HepG2 (cell line): ENCODE data around the gene CR1. TPM values are rescaled to one million over a fixed set of nuclear protein-coding genes. Genes with fewer than 3 reads are reported as not detected.
"Not testable (repeated sequence)": the region's sequence is repeated elsewhere in the genome, so short reads cannot be mapped to it uniquely, and the experiment has no call there.

Experiments used
- ATAC-seq: fragments of 200-7000 bp; cut with Tn5 transposase; 3 replicates; pipeline ENCODE4 v1.9.1; 2020; ENCODE audit warnings: mild to moderate bottlenecking, moderate library complexity
- BruUV-seq: library from RNA; stranded (reverse); fragments of 400-500 nt; replicated peaks from 2 replicates; lab custom pipeline; 2021; lab: Mats Ljungman, UMichigan
- CTCF ChIA-PET: fragments of 300-600 bp; formaldehyde crosslinking; extraction: SDS; loops from one replicate; lab custom pipeline; 2021; ENCODE audit warnings: low total read pairs, inconsistent platforms, low intra/inter-chr PET ratio; lab: Yijun Ruan, JAX
- POLR2A ChIA-PET: fragments of 350-600 bp; sonication (Branson Sonifier 250); formaldehyde crosslinking; loops from one replicate; lab custom pipeline; 2020; ENCODE audit warnings: antibody characterized with exemption, inconsistent platforms; lab: Yijun Ruan, JAX
- DNase-seq: peaks from one replicate; pipeline ENCODE4 v3.0.0-alpha.2; 2015; ENCODE audit warnings: low spot score
- FAIRE-seq: peaks from 3 replicates; lab custom pipeline; 2011; peaks lifted over from hg19 to GRCh38; lab: Jason Lieb, UNC
- H2AFZ ChIP-seq: one replicate; pipeline ENCODE4 v1.6.1; 2011; ENCODE audit warnings: low read length, inconsistent platforms
- H3K27ac ChIP-seq: fragments of 300-600 bp; 3 replicates; pipeline ENCODE4 v1.8.0; 2011; ENCODE audit warnings: mixed run types, mild to moderate bottlenecking, mixed read lengths, low read length, inconsistent platforms; ENCODE audit not compliant: insufficient read depth; ENCODE audit errors: extremely low read length
- H3K27me3 ChIP-seq, 2 experiments: fragments of 200-600 bp in 1 of 2; 2 replicates in 1 of 2; 3 replicates in 1 of 2; pipeline versions ENCODE4 v1.6.0 to v1.8.0; 2011; ENCODE audit warnings: low read length in 2 of 2, mild to moderate bottlenecking in 2 of 2, moderate library complexity in 2 of 2, inconsistent platforms in 1 of 2; ENCODE audit not compliant: insufficient read depth in 2 of 2, control insufficient read depth in 1 of 2
- H3K36me3 ChIP-seq, 2 experiments: fragments of 200-600 bp in 1 of 2; replicated peaks in 1 of 2; 2 replicates in 1 of 2; 3 replicates in 1 of 2; pipeline versions ENCODE4 v1.5.1 to v1.8.0; 2011; ENCODE audit warnings: low read length in 2 of 2, inconsistent platforms in 1 of 2; ENCODE audit not compliant: insufficient read depth in 2 of 2, control insufficient read depth in 1 of 2
- H3K4me1 ChIP-seq: 2 replicates; pipeline ENCODE4 v1.5.1; 2012; ENCODE audit warnings: low read length, inconsistent platforms; ENCODE audit not compliant: insufficient read depth
- H3K4me2 ChIP-seq: 2 replicates; pipeline ENCODE4 v1.6.0; 2011; ENCODE audit warnings: low read depth, low read length, inconsistent platforms
- H3K4me3 ChIP-seq, 3 experiments: fragments of 200-600 bp in 1 of 3; sonication (generic), shearing (Covaris generic) in 1 of 3; replicated peaks in 1 of 3; 2 replicates each; pipeline ENCODE4 v1.5.1; 2011 to 2016; ENCODE audit warnings: low read length in 3 of 3, inconsistent platforms in 2 of 3, low read depth in 2 of 3, mild to moderate bottlenecking in 2 of 3, control low read depth in 1 of 3, mixed read lengths in 1 of 3; ENCODE audit not compliant: insufficient read depth in 1 of 3
- H3K79me2 ChIP-seq: one replicate; pipeline ENCODE4 v1.6.1; 2011; ENCODE audit warnings: low read length, inconsistent platforms; ENCODE audit not compliant: insufficient read depth
- H3K9ac ChIP-seq: 2 replicates; pipeline ENCODE4 v1.6.0; 2011; ENCODE audit warnings: mild to moderate bottlenecking, low read depth, low read length, inconsistent platforms; ENCODE audit not compliant: insufficient read depth
- H3K9me3 ChIP-seq: 2 replicates; pipeline ENCODE4 v1.5.1; 2012; ENCODE audit warnings: mild to moderate bottlenecking, low read length
- H4K20me1 ChIP-seq: 2 replicates; pipeline ENCODE4 v1.6.0; 2011; ENCODE audit warnings: inconsistent platforms, mild to moderate bottlenecking, low read length, moderate library complexity; ENCODE audit not compliant: insufficient read depth
- ELF4 ChIP-seq: sonication (generic); formaldehyde crosslinking; IDR thresholded peaks from 2 replicates; pipeline ENCODE4 v1.5.0; 2020; ENCODE audit warnings: missing genetic modification reagents, mild to moderate bottlenecking, moderate library complexity, borderline replicate concordance
- FOXA1 ChIP-seq, 2 experiments: fragments of 450-650 bp in 1 of 2; sonication (generic) in 1 of 2; formaldehyde crosslinking in 1 of 2; IDR thresholded peaks; 2 replicates each; pipeline versions ENCODE4 v1.4.0 to v1.6.1; 2016 to 2020; ENCODE audit warnings: missing genetic modification reagents in 1 of 2
- FOXA3 ChIP-seq: IDR thresholded peaks from 2 replicates; pipeline ENCODE4 v1.6.1; 2016; ENCODE audit warnings: missing genetic modification reagents, missing compliant biosample characterization
- HCFC1 ChIP-seq: fragments of 150-350 bp; IDR thresholded peaks from 2 replicates; pipeline ENCODE4 v1.6.1; 2014; ENCODE audit warnings: low read depth, low read length
- MNT ChIP-seq: fragments of 450-650 bp; IDR thresholded peaks from 2 replicates; pipeline ENCODE4 v1.6.1; 2016
- RBM39 ChIP-seq: fragments of 200-400 bp; formaldehyde crosslinking; IDR thresholded peaks from one replicate; pipeline ENCODE4 v1.6.1; 2018; ENCODE audit warnings: antibody characterized with exemption, mild to moderate bottlenecking, low read depth, low read length; ENCODE audit not compliant: poor library complexity, severe bottlenecking
- ZNF558 ChIP-seq: sonication (generic); formaldehyde crosslinking; IDR thresholded peaks from 2 replicates; pipeline ENCODE4 v1.9.0; 2022; ENCODE audit warnings: mild to moderate bottlenecking, missing genetic modification reagents, borderline replicate concordance
- WGBS: methylation state at CpG from one replicate; pipeline ENCODE4 v1.1.6; 2017; ENCODE audit warnings: low lambda C conversion rate; 5-methylcytosine and 5-hydroxymethylcytosine counted together
- in situ Hi-C: cut with HindIII; loops from 2 replicates; pipeline ENCODE4 v1.10.0; 2017; ENCODE audit warnings: low pct_unique_long_range_greater_than_20kb; ENCODE audit not compliant: extremely low pct_ligation_motif_present
- intact Hi-C: fragments of 100-400 bp; cut with micrococcal nuclease; formaldehyde crosslinking; loops from one replicate; pipeline ENCODE4 v1.10.0; 2022; ENCODE audit not compliant: unreplicated experiment
- polyA plus RNA-seq, 8 experiments: library from polyadenylated mRNA; depleted of rRNA in 3 of 8; stranded (reverse) in 7 of 8; unstranded in 1 of 8; fragments of >200 nt; fragmentation: Illumina TruSeq in 4 of 8; extraction: Trizol in 4 of 8; gene quantifications; 2 replicates each; pipeline versions ENCODE4 v1.2.1 to v1.2.3, GENCODE V29; 2011 to 2016; ENCODE audit warnings: low read depth in 4 of 8, missing spikeins in 1 of 8, mixed read lengths in 1 of 8; ENCODE audit not compliant: insufficient read depth in 1 of 8
- total RNA-seq, 5 experiments: library from RNA; depleted of rRNA; stranded (reverse); fragments of >200 nt; fragmentation: Illumina TruSeq; extraction: Trizol; gene quantifications; 2 replicates each; pipeline ENCODE4 v1.2.3, GENCODE V29; 2016; ENCODE audit warnings: low read depth in 1 of 5

The CR1 gene
- total and polyA plus RNA-seq, 2 of the 13 experiments (the other 11 are each of a cell fraction or from before 2014, with no cell fraction given): not detected

- no peak for FAIRE-seq
Measured at GRCh38 chr1:207658904-207659485, 163.0 kb downstream of the CR1 start.

GRCh38 chr1:207659545-207660153 lies 163.7 kb downstream of the CR1 start:
- H3K27ac ChIP-seq: no peak overlapping the region
- FAIRE-seq (no peak), ATAC-seq (peak; percentile 73), DNase-seq (peak; percentile 6)
- intact Hi-C loops (no loop called here), in situ Hi-C loops (no loop called here)
- H2AFZ ChIP-seq: no peak overlapping the region
- H3K4me3 ChIP-seq: no peak overlapping the region
- no peak overlapping the region for H3K9ac ChIP-seq
- H3K79me2 ChIP-seq: no peaks in the 10 kb centered on the region
- POLR2A ChIA-PET: no interaction called here
- CTCF ChIA-PET: no interaction called here
- H3K36me3 ChIP-seq: no peaks in the 10 kb centered on the region
- no peaks in the 10 kb centered on the region for H4K20me1 ChIP-seq
- no peaks in the 10 kb centered on the region; a peak in 1 of 5 replicates for H3K27me3 ChIP-seq
- WGBS: 13% methylated on average over 9 of the region's 10 CpGs
- no peaks in the 10 kb centered on the region for H3K9me3 ChIP-seq
- no peak for TF ChIP-seq HCFC1
- TF ChIP-seq ELF4: no peak
- TF ChIP-seq ZNF558 (CRISPR knock-in tag): no peak
- peak; percentile 11; the same call in 1 of the 2 replicates for TF ChIP-seq FOXA3 (CRISPR knock-in tag)
- TF ChIP-seq FOXA1 (IDR thresholded peaks at IDR 0.05): no peak
- peak; percentile 68 for TF ChIP-seq FOXA1 (CRISPR knock-in tag; IDR thresholded peaks at IDR 0.05)
- BruUV-seq: no TSS peak
- no peak overlapping the region for H3K4me2 ChIP-seq
- no peaks in the 10 kb centered on the region for H3K4me1 ChIP-seq

More at GRCh38 chr1:207658904-207659485, 163.0 kb downstream of the CR1 start:
- Histone ChIP-seq H3K9ac (no peak overlapping the region), H4K20me1 (no peaks in the 10 kb centered on the region), H3K4me1 (no peaks in the 10 kb centered on the region), H2AFZ (no peak overlapping the region), H3K4me3 (no peak overlapping the region), H3K36me3 (no peaks in the 10 kb centered on the region), H3K27me3 (no peaks in the 10 kb centered on the region; a peak in 1 of 5 replicates), H3K4me2 (no peak overlapping the region), H3K79me2 (no peaks in the 10 kb centered on the region), H3K9me3 (no peaks in the 10 kb centered on the region), H3K27ac (no peak overlapping the region)
- ATAC-seq (no peak; the same call in 2 of the 3 replicates), DNase-seq (no peak)
- no TSS peak for BruUV-seq
- intact Hi-C loops (no loop called here), in situ Hi-C loops (no loop called here)
- POLR2A ChIA-PET: no interaction called here
- no peak for TF ChIP-seq RBM39
- TF ChIP-seq MNT: peak; percentile 53
- CTCF ChIA-PET: no interaction called here
- WGBS: 67% methylated on average over 6 of the region's 9 CpGs

GRCh38 chr1:207661420-207661819 lies 165.5 kb downstream of the CR1 start:
- intact Hi-C loops, DNase-seq, ATAC-seq, H3K9me3 ChIP-seq, CTCF ChIA-PET, H3K9ac ChIP-seq, H3K4me1 ChIP-seq, H3K27ac ChIP-seq, FAIRE-seq, BruUV-seq, H4K20me1 ChIP-seq, H2AFZ ChIP-seq, POLR2A ChIA-PET, in situ Hi-C loops, H3K36me3 ChIP-seq, H3K27me3 ChIP-seq, H3K4me2 ChIP-seq, H3K4me3 ChIP-seq, H3K79me2 ChIP-seq: not testable (repeated sequence)
- 14% methylated on average over 1 of the region's 2 CpGs for WGBS
